MCF 10A (cell line): ENCODE results near the gene PCSK5. TPM values are rescaled to one million over a fixed set of nuclear protein-coding genes. Genes with fewer than 3 reads are reported as not detected.

Source experiments
- BruUV-seq: library from RNA; stranded (reverse); fragments of 400-500 nt; replicated peaks from 2 replicates; lab custom pipeline; 2021; lab: Mats Ljungman, UMichigan
- CTCF ChIA-PET: fragments of 300-600 bp; sonication (Branson Sonifier 250); formaldehyde crosslinking; extraction: SDS; loops from one replicate; lab custom pipeline; 2021; ENCODE audit warnings: antibody characterized with exemption, inconsistent platforms; lab: Yijun Ruan, JAX
- POLR2A ChIA-PET: fragments of 300-600, 350-650 bp; sonication (Branson Sonifier 250); formaldehyde crosslinking; extraction: SDS; loops from one replicate; lab custom pipeline; 2020; ENCODE audit warnings: antibody characterized with exemption, inconsistent platforms; lab: Yijun Ruan, JAX
- DNase-seq: peaks from one replicate; pipeline ENCODE4 v3.0.0-alpha.2; 2018; ENCODE audit not compliant: unreplicated experiment
- H3K27ac Mint-ChIP-seq: one replicate; pipeline ENCODE4 v1.8.0; 2022; ENCODE audit warnings: mild to moderate bottlenecking, low read depth, mixed read lengths; ENCODE audit not compliant: unreplicated experiment
- H3K27me3 Mint-ChIP-seq: one replicate; pipeline ENCODE4 v1.8.0; 2022; ENCODE audit warnings: mixed read lengths; ENCODE audit not compliant: insufficient read depth, unreplicated experiment
- H3K36me3 Mint-ChIP-seq: one replicate; pipeline ENCODE4 v1.8.0; 2022; ENCODE audit warnings: mild to moderate bottlenecking, moderate library complexity, mixed read lengths; ENCODE audit not compliant: insufficient read depth, unreplicated experiment
- H3K4me1 Mint-ChIP-seq: one replicate; pipeline ENCODE4 v1.8.0; 2022; ENCODE audit warnings: mixed read lengths; ENCODE audit not compliant: insufficient read depth, unreplicated experiment
- H3K4me3 Mint-ChIP-seq: one replicate; pipeline ENCODE4 v1.8.0; 2022; ENCODE audit warnings: mild to moderate bottlenecking, moderate library complexity, mixed read lengths; ENCODE audit not compliant: unreplicated experiment
- H3K9me3 Mint-ChIP-seq: one replicate; pipeline ENCODE4 v1.8.0; 2022; ENCODE audit warnings: mixed read lengths; ENCODE audit not compliant: unreplicated experiment
- intact Hi-C: fragments of 100-400 bp; cut with micrococcal nuclease; formaldehyde crosslinking; loops from 2 replicates; pipeline ENCODE4 v1.14.1; 2022
- total RNA-seq: library from RNA; stranded (reverse); gene quantifications from 2 replicates; pipeline ENCODE4 v1.2.3, GENCODE V29; 2022
- TF ChIP-seq, protein P1 (sequence below): fragments of 200-600 bp; IDR thresholded peaks from one replicate; pipeline ENCODE4 v1.8.0; 2022; ENCODE audit warnings: antibody characterized with exemption, mild to moderate bottlenecking; ENCODE audit not compliant: unreplicated experiment

Gene PCSK5
- total RNA-seq, 1 experiment from 2014 or later = not detected

GRCh38 chr9:75869236-75869635 lies 21.2 kb upstream of the PCSK5 start:
- intact Hi-C loops = loop anchor here (10.0 kb wide), 1 partner anchor 604 kb away; no protein-coding TSS in a partner anchor
- TF ChIP-seq, protein P1, sequence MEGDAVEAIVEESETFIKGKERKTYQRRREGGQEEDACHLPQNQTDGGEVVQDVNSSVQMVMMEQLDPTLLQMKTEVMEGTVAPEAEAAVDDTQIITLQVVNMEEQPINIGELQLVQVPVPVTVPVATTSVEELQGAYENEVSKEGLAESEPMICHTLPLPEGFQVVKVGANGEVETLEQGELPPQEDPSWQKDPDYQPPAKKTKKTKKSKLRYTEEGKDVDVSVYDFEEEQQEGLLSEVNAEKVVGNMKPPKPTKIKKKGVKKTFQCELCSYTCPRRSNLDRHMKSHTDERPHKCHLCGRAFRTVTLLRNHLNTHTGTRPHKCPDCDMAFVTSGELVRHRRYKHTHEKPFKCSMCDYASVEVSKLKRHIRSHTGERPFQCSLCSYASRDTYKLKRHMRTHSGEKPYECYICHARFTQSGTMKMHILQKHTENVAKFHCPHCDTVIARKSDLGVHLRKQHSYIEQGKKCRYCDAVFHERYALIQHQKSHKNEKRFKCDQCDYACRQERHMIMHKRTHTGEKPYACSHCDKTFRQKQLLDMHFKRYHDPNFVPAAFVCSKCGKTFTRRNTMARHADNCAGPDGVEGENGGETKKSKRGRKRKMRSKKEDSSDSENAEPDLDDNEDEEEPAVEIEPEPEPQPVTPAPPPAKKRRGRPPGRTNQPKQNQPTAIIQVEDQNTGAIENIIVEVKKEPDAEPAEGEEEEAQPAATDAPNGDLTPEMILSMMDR = no peak
- CTCF ChIA-PET = interaction anchor here (0.7 to 2.5 kb wide), 7 partner anchors 9 to 668 kb away, joined by 3 to 10 read pairs (median 4); no protein-coding TSS in a partner anchor
- Mint-ChIP-seq H3K4me1 (no peaks in the 10 kb centered on the region), H3K36me3 (no peaks in the 10 kb centered on the region), H3K9me3 (peaks cover 22% of the 10 kb centered on the region), H3K27ac (no peak overlapping the region), H3K27me3 (no peaks in the 10 kb centered on the region), H3K4me3 (no peak overlapping the region)
- POLR2A ChIA-PET = no interaction called here
- DNase-seq = peak; percentile 5
- no TSS peak for BruUV-seq

GRCh38 chr9:75870450-75870849 lies 20.0 kb upstream of the PCSK5 start:
- CTCF ChIA-PET = interaction anchor here (0.6 to 2.5 kb wide), 2 partner anchors 8 to 669 kb away, joined by 6 to 10 read pairs; no protein-coding TSS in a partner anchor
- intact Hi-C loops = no loop called here
- Mint-ChIP-seq H3K4me3 (no peak overlapping the region), H3K27ac (no peak overlapping the region), H3K9me3 (peaks cover 22% of the 10 kb centered on the region), H3K27me3 (no peaks in the 10 kb centered on the region), H3K4me1 (no peaks in the 10 kb centered on the region), H3K36me3 (no peaks in the 10 kb centered on the region)
- POLR2A ChIA-PET = no interaction called here
- BruUV-seq = no TSS peak
- TF ChIP-seq, protein P1 = no peak
- no peak for DNase-seq

- no peaks in the 10 kb centered on the region for H3K4me1 Mint-ChIP-seq
- H3K9me3 Mint-ChIP-seq = peaks cover 22% of the 10 kb centered on the region
- BruUV-seq = no TSS peak
- ChIA-PET POLR2A (no interaction called here), CTCF (interaction anchor here (0.6 to 1.2 kb wide), 2 partner anchors 421 to 588 kb away, joined by 3 to 4 read pairs; no protein-coding TSS in a partner anchor)
- H3K4me3 Mint-ChIP-seq = no peak overlapping the region
- TF ChIP-seq, protein P1 = no peak
- H3K36me3 Mint-ChIP-seq = no peaks in the 10 kb centered on the region
- H3K27me3 Mint-ChIP-seq = no peaks in the 10 kb centered on the region
- intact Hi-C loops = no loop called here
- no peak for DNase-seq
- H3K27ac Mint-ChIP-seq = no peak overlapping the region
Observed at GRCh38 chr9:75871624-75872023, 18.8 kb upstream of the PCSK5 start.

GRCh38 chr9:75873712-75874111 lies 16.8 kb upstream of the PCSK5 start:
- Mint-ChIP-seq H3K36me3 (no peaks in the 10 kb centered on the region), H3K4me3 (no peak overlapping the region), H3K27ac (no peak overlapping the region), H3K9me3 (peaks cover 22% of the 10 kb centered on the region), H3K4me1 (no peaks in the 10 kb centered on the region), H3K27me3 (no peaks in the 10 kb centered on the region)
- TF ChIP-seq, protein P1 = no peak
- DNase-seq = no peak
- intact Hi-C loops = no loop called here
- CTCF ChIA-PET = no interaction called here
- BruUV-seq = no TSS peak
- POLR2A ChIA-PET = no interaction called here
